HepG2 (cell line): Measurements from ENCODE around the gene ALKBH5. TPM values are rescaled to one million over a fixed set of nuclear protein-coding genes. Genes with fewer than 3 reads are reported as not detected.

Experiments used
- ATAC-seq: fragments of 200-7000 bp; cut with Tn5 transposase; 3 replicates; pipeline ENCODE4 v1.9.1; 2020; ENCODE audit warnings: mild to moderate bottlenecking, moderate library complexity
- BruUV-seq: library from RNA; stranded (reverse); fragments of 400-500 nt; replicated peaks from 2 replicates; lab custom pipeline; 2021; lab: Mats Ljungman, UMichigan
- CTCF ChIA-PET: fragments of 300-600 bp; formaldehyde crosslinking; extraction: SDS; loops from one replicate; lab custom pipeline; 2021; ENCODE audit warnings: low total read pairs, inconsistent platforms, low intra/inter-chr PET ratio; lab: Yijun Ruan, JAX
- POLR2A ChIA-PET: fragments of 350-600 bp; sonication (Branson Sonifier 250); formaldehyde crosslinking; loops from one replicate; lab custom pipeline; 2020; ENCODE audit warnings: antibody characterized with exemption, inconsistent platforms; lab: Yijun Ruan, JAX
- DNase-seq: peaks from one replicate; pipeline ENCODE4 v3.0.0-alpha.2; 2015; ENCODE audit warnings: low spot score
- FAIRE-seq: peaks from 3 replicates; lab custom pipeline; 2011; peaks lifted over from hg19 to GRCh38; lab: Jason Lieb, UNC
- H2AFZ ChIP-seq: one replicate; pipeline ENCODE4 v1.6.1; 2011; ENCODE audit warnings: low read length, inconsistent platforms
- H3K27ac ChIP-seq: fragments of 300-600 bp; 3 replicates; pipeline ENCODE4 v1.8.0; 2011; ENCODE audit warnings: mixed run types, mild to moderate bottlenecking, mixed read lengths, low read length, inconsistent platforms; ENCODE audit not compliant: insufficient read depth; ENCODE audit errors: extremely low read length
- H3K27me3 ChIP-seq, 2 experiments: fragments of 200-600 bp in 1 of 2; 2 replicates in 1 of 2; 3 replicates in 1 of 2; pipeline versions ENCODE4 v1.6.0 to v1.8.0; 2011; ENCODE audit warnings: low read length in 2 of 2, mild to moderate bottlenecking in 2 of 2, moderate library complexity in 2 of 2, inconsistent platforms in 1 of 2; ENCODE audit not compliant: insufficient read depth in 2 of 2, control insufficient read depth in 1 of 2
- H3K36me3 ChIP-seq, 2 experiments: fragments of 200-600 bp in 1 of 2; replicated peaks in 1 of 2; 2 replicates in 1 of 2; 3 replicates in 1 of 2; pipeline versions ENCODE4 v1.5.1 to v1.8.0; 2011; ENCODE audit warnings: low read length in 2 of 2, inconsistent platforms in 1 of 2; ENCODE audit not compliant: insufficient read depth in 2 of 2, control insufficient read depth in 1 of 2
- H3K4me1 ChIP-seq: 2 replicates; pipeline ENCODE4 v1.5.1; 2012; ENCODE audit warnings: low read length, inconsistent platforms; ENCODE audit not compliant: insufficient read depth
- H3K4me2 ChIP-seq: 2 replicates; pipeline ENCODE4 v1.6.0; 2011; ENCODE audit warnings: low read depth, low read length, inconsistent platforms
- H3K4me3 ChIP-seq, 3 experiments: fragments of 200-600 bp in 1 of 3; sonication (generic), shearing (Covaris generic) in 1 of 3; replicated peaks in 1 of 3; 2 replicates each; pipeline ENCODE4 v1.5.1; 2011 to 2016; ENCODE audit warnings: low read length in 3 of 3, inconsistent platforms in 2 of 3, low read depth in 2 of 3, mild to moderate bottlenecking in 2 of 3, control low read depth in 1 of 3, mixed read lengths in 1 of 3; ENCODE audit not compliant: insufficient read depth in 1 of 3
- H3K79me2 ChIP-seq: one replicate; pipeline ENCODE4 v1.6.1; 2011; ENCODE audit warnings: low read length, inconsistent platforms; ENCODE audit not compliant: insufficient read depth
- H3K9ac ChIP-seq: 2 replicates; pipeline ENCODE4 v1.6.0; 2011; ENCODE audit warnings: mild to moderate bottlenecking, low read depth, low read length, inconsistent platforms; ENCODE audit not compliant: insufficient read depth
- H3K9me3 ChIP-seq: 2 replicates; pipeline ENCODE4 v1.5.1; 2012; ENCODE audit warnings: mild to moderate bottlenecking, low read length
- H4K20me1 ChIP-seq: 2 replicates; pipeline ENCODE4 v1.6.0; 2011; ENCODE audit warnings: inconsistent platforms, mild to moderate bottlenecking, low read length, moderate library complexity; ENCODE audit not compliant: insufficient read depth
- AGO1 ChIP-seq: fragments of 200-400 bp; formaldehyde crosslinking; IDR thresholded peaks from 2 replicates; pipeline ENCODE4 v1.6.1; 2017; ENCODE audit warnings: mild to moderate bottlenecking, low read depth, low read length, moderate library complexity; ENCODE audit not compliant: poor library complexity, severe bottlenecking
- ARHGAP35 ChIP-seq: sonication (generic); formaldehyde crosslinking; IDR thresholded peaks from 2 replicates; pipeline ENCODE4 v1.9.0; 2022; ENCODE audit warnings: mild to moderate bottlenecking, inconsistent platforms, moderate library complexity, missing genetic modification reagents, borderline replicate concordance
- ERF ChIP-seq: IDR thresholded peaks from 2 replicates; pipeline ENCODE4 v1.6.1; 2018; ENCODE audit warnings: missing biosample characterization, missing genetic modification reagents
- EZH2 ChIP-seq: conservative IDR thresholded peaks from 2 replicates; pipeline ENCODE4 v1.6.1; 2012; ENCODE audit warnings: mild to moderate bottlenecking, low read depth, low read length, moderate library complexity
- FOSL2 ChIP-seq: sonication (generic); formaldehyde crosslinking; IDR thresholded peaks from 2 replicates; pipeline ENCODE4 v1.4.0; 2020; ENCODE audit warnings: missing genetic modification reagents
- PAXIP1 ChIP-seq: sonication (generic); formaldehyde crosslinking; conservative IDR thresholded peaks from 2 replicates; pipeline ENCODE4 v1.4.0; 2020; ENCODE audit warnings: mild to moderate bottlenecking, missing genetic modification reagents, moderate library complexity
- PBX2 ChIP-seq: IDR thresholded peaks from 2 replicates; pipeline ENCODE4 v1.6.1; 2016; ENCODE audit warnings: control low read depth
- ZBTB14 ChIP-seq: sonication (generic); formaldehyde crosslinking; IDR thresholded peaks from 2 replicates; pipeline ENCODE4 v1.4.0; 2020; ENCODE audit warnings: missing genetic modification reagents
- ZNF282 ChIP-seq: fragments of 450-650 bp; IDR thresholded peaks from 2 replicates; pipeline ENCODE4 v1.6.1; 2018; ENCODE audit not compliant: partially characterized antibody
- ZNF510 ChIP-seq: sonication (generic); formaldehyde crosslinking; IDR thresholded peaks from 2 replicates; pipeline ENCODE4 v1.4.0; 2020; ENCODE audit warnings: low read depth, mild to moderate bottlenecking, missing genetic modification reagents
- ZNF644 ChIP-seq: IDR thresholded peaks from 2 replicates; pipeline ENCODE4 v1.6.1; 2016; ENCODE audit warnings: low read depth
- WGBS: methylation state at CpG from one replicate; pipeline ENCODE4 v1.1.6; 2017; ENCODE audit warnings: low lambda C conversion rate; 5-methylcytosine and 5-hydroxymethylcytosine counted together
- in situ Hi-C: cut with HindIII; loops from 2 replicates; pipeline ENCODE4 v1.10.0; 2017; ENCODE audit warnings: low pct_unique_long_range_greater_than_20kb; ENCODE audit not compliant: extremely low pct_ligation_motif_present
- intact Hi-C: fragments of 100-400 bp; cut with micrococcal nuclease; formaldehyde crosslinking; loops from one replicate; pipeline ENCODE4 v1.10.0; 2022; ENCODE audit not compliant: unreplicated experiment
- polyA plus RNA-seq, 8 experiments: library from polyadenylated mRNA; depleted of rRNA in 3 of 8; stranded (reverse) in 7 of 8; unstranded in 1 of 8; fragments of >200 nt; fragmentation: Illumina TruSeq in 4 of 8; extraction: Trizol in 4 of 8; gene quantifications; 2 replicates each; pipeline versions ENCODE4 v1.2.1 to v1.2.3, GENCODE V29; 2011 to 2016; ENCODE audit warnings: low read depth in 4 of 8, missing spikeins in 1 of 8, mixed read lengths in 1 of 8; ENCODE audit not compliant: insufficient read depth in 1 of 8
- total RNA-seq, 5 experiments: library from RNA; depleted of rRNA; stranded (reverse); fragments of >200 nt; fragmentation: Illumina TruSeq; extraction: Trizol; gene quantifications; 2 replicates each; pipeline ENCODE4 v1.2.3, GENCODE V29; 2016; ENCODE audit warnings: low read depth in 1 of 5

ALKBH5 gene
- total and polyA plus RNA-seq, 2 of the 13 experiments (the other 11 are each of a cell fraction or from before 2014, with no cell fraction given): 68.9 to 76.9 TPM

- TF ChIP-seq ZNF644 (CRISPR knock-in tag) (no peak), ERF (no peak)
- Histone ChIP-seq H3K9me3 (no peaks in the 10 kb centered on the region), H4K20me1 (no peaks in the 10 kb centered on the region), H3K36me3 (no peaks in the 10 kb centered on the region), H3K4me2 (no peak overlapping the region), H3K79me2 (no peaks in the 10 kb centered on the region), H3K9ac (no peak overlapping the region), H3K4me1 (peaks cover 24% of the 10 kb centered on the region), H2AFZ (no peak overlapping the region), H3K27ac (no peak overlapping the region), H3K27me3 (peaks cover 4 to 11% of the 10 kb centered on the region in 2 experiments; a peak in 3 of 5 replicates), H3K4me3 (no peak overlapping the region)
- no TSS peak for BruUV-seq
- no peak for ATAC-seq
- DNase-seq: no peak
- FAIRE-seq: no peak
- CTCF ChIA-PET: no interaction called here
- in situ Hi-C loops (no loop called here), intact Hi-C loops (no loop called here)
- 76% methylated on average over 7 of the region's 14 CpGs for WGBS
- POLR2A ChIA-PET: no interaction called here
Observed at GRCh38 chr17:18155179-18155578, 28.4 kb upstream of the ALKBH5 start.

- no peak for FAIRE-seq
- H3K27me3 ChIP-seq: peaks cover 3 to 9% of the 10 kb centered on the region in 2 experiments; a peak in 3 of 5 replicates
- H3K4me3 ChIP-seq: no peak overlapping the region
- WGBS: 5% methylated on average over 4 of the region's 8 CpGs
- intact Hi-C loops (no loop called here), in situ Hi-C loops (no loop called here)
- no peak overlapping the region for H3K27ac ChIP-seq
- no peaks in the 10 kb centered on the region for H3K79me2 ChIP-seq
- DNase-seq: no peak
- H2AFZ ChIP-seq: no peak overlapping the region
- no peak for ATAC-seq
- no peak overlapping the region for H3K9ac ChIP-seq
- CTCF ChIA-PET: no interaction called here
- H3K9me3 ChIP-seq: no peaks in the 10 kb centered on the region
- H3K36me3 ChIP-seq: no peaks in the 10 kb centered on the region
- H3K4me1 ChIP-seq: peaks cover 27% of the 10 kb centered on the region
- H3K4me2 ChIP-seq: no peak overlapping the region
- H4K20me1 ChIP-seq: no peaks in the 10 kb centered on the region
- BruUV-seq: no TSS peak
- POLR2A ChIA-PET: no interaction called here
- TF ChIP-seq ZNF282 (no peak), EZH2 (no peak), FOSL2 (CRISPR knock-in tag) (no peak), ZNF510 (CRISPR knock-in tag) (no peak), ZBTB14 (no peak), AGO1 (no peak), PAXIP1 (CRISPR knock-in tag) (no peak), PBX2 (no peak), ARHGAP35 (CRISPR knock-in tag) (no peak)
Observed at GRCh38 chr17:18156171-18156975, 27.3 kb upstream of the ALKBH5 start.
